Measurements from ENCODE around the gene MYH10.

DNA sequence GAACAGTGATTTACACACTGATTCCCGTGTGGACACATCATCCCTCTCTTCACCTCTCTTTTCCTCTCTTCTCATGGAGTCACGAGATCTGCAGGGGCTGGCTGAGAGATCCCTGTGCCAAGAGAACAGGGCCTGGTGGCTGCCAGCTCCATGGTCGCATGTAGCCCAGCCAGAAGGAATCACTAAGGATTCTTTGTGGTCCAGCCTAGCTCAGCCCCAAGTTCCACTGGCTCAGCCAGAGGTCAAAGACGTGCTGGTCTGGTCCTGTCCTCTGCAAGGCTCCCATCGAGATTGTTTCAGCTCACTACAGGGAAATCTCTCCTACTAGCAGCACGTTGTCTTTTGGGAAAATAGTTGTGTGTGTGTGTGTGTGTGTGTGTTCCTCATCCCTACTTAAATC is 128.4 kb downstream of the MYH10 start:
- no peak for TF ChIP-seq POLR2A (IDR thresholded peaks at IDR 0.05)
- no peak for TF ChIP-seq CTCF (IDR thresholded peaks at IDR 0.05)
- no peak for TF ChIP-seq EP300 (IDR thresholded peaks at IDR 0.05)

Data from ovary (tissue), 3 donors.